ENCODE measurements around the gene TNFAIP1.
"Not testable (repeated sequence)": the region's sequence is repeated elsewhere in the genome, so short reads cannot be mapped to it uniquely, and the experiment has no call there.

The TNFAIP1 gene

DNA sequence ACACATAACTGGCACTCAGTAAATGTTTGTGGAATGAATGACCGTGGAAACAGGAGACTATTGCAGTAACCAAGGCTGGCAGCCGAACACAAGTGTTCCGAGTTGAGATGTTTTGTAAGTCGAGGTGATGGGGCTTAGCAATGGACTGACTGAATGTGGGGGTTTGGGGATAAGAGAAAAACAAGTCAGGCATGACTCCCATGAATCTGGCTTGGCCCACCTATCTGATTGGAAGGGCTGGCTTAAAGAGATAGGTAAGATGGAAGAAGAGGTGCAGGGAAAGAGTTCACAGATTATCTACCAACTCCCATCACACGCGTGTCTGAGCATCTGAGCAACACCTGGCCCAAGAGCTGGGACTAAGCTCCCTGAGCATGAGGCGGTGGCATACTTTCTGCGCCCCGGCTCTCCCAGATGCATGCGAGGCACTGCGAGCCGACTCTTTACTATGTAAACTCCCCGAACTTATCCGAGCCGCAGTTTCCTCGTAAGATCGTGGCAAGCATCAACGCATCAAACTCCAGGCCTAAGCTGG is 828 bp upstream of the TNFAIP1 start:
- H3K4me1 ChIP-seq (ENCODE audit: control insufficient read depth in 5 of 5, insufficient read depth in 5 of 5, low read length in 5 of 5): peaks cover 18 to 55% (median 37%) of the 10 kb centered on the region in 5 donors

DNA sequence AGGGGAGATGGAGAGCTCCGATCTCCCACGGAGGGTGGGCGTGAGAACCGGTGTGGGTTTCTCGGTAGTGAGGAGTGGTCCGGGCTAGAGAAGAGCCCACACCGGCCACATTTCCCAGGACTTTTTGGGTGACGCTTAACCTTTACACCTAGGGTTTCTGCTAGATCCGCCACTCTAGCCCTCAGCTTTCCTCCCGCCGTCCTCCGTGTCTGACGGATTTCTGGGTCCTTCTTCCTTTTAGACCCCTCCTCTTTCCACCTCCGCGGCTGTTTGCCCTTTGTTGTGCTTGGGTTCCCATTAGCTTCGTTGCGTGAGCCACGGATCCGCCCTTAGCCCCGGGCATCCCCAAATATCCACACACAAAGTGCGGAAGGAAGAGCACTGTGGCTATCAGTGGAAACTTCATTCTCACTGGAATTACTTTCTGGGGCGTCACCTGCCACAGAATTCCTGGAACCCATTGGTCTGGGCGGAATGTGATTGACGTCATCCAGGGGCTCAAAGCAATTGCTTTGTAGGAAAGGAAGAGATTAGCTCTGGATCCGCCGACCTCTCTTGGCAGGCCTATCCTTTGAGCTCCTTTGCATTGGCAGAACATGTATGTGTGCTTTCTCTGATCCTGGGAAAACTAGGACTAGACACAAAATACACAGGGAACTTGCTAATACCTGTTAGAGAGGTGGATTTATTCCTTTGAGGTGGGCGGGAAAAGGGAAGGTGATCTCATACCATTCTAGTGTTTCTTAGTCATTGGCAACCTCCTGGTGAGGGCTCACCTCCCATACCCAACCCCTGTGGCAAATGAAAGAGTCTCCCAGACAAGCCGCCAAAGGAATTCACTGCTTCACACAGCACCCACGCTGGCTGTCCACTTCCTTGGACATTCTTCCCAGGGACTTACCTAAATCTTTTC is 654 bp downstream of the TNFAIP1 start:
- peak overlapping the region; percentile 89 to 96 (median 94) for H3K9ac ChIP-seq (ENCODE audit: low read length in 5 of 5)
- H3K4me3 ChIP-seq (ENCODE audit: low read depth in 1 of 5, low read length in 5 of 5): peak overlapping the region; percentile 90 to 95 (median 94)
- peaks cover 0 to 30% (median 29%) of the 10 kb centered on the region in 5 donors for H3K36me3 ChIP-seq (ENCODE audit: control insufficient read depth in 5 of 5, insufficient read depth in 5 of 5, low read length in 5 of 5)
- peak overlapping the region; percentile 93 for H3K27ac ChIP-seq (ENCODE audit: low read depth, low read length)
- no peaks in the 10 kb centered on the region for H3K9me3 ChIP-seq (ENCODE audit: control insufficient read depth in 5 of 5, low read length in 5 of 5)
- peaks cover 18 to 55% (median 37%) of the 10 kb centered on the region in 5 donors for H3K4me1 ChIP-seq (ENCODE audit: control insufficient read depth in 5 of 5, insufficient read depth in 5 of 5, low read length in 5 of 5)
- no peaks in the 10 kb centered on the region for H3K27me3 ChIP-seq (ENCODE audit: control insufficient read depth in 5 of 5, insufficient read depth in 4 of 5, low read length in 5 of 5)

More for the DNA sequence above, 828 bp upstream of the TNFAIP1 start:
- H3K4me3 ChIP-seq (ENCODE audit: low read depth in 1 of 5, low read length in 5 of 5): peak overlapping the region; percentile 91 to 95 (median 93)
- no peaks in the 10 kb centered on the region for H3K9me3 ChIP-seq (ENCODE audit: control insufficient read depth in 5 of 5, low read length in 5 of 5)
- peaks cover 0 to 28% (median 25%) of the 10 kb centered on the region in 5 donors for H3K36me3 ChIP-seq (ENCODE audit: control insufficient read depth in 5 of 5, insufficient read depth in 5 of 5, low read length in 5 of 5)
- peak overlapping the region in 4 of 5 donors; percentile 78 to 90 (median 86) for H3K9ac ChIP-seq (ENCODE audit: low read length in 5 of 5)
- H3K27ac ChIP-seq (ENCODE audit: low read depth, low read length): peak overlapping the region; percentile 93
- no peaks in the 10 kb centered on the region for H3K27me3 ChIP-seq (ENCODE audit: control insufficient read depth in 5 of 5, insufficient read depth in 4 of 5, low read length in 5 of 5)

DNA sequence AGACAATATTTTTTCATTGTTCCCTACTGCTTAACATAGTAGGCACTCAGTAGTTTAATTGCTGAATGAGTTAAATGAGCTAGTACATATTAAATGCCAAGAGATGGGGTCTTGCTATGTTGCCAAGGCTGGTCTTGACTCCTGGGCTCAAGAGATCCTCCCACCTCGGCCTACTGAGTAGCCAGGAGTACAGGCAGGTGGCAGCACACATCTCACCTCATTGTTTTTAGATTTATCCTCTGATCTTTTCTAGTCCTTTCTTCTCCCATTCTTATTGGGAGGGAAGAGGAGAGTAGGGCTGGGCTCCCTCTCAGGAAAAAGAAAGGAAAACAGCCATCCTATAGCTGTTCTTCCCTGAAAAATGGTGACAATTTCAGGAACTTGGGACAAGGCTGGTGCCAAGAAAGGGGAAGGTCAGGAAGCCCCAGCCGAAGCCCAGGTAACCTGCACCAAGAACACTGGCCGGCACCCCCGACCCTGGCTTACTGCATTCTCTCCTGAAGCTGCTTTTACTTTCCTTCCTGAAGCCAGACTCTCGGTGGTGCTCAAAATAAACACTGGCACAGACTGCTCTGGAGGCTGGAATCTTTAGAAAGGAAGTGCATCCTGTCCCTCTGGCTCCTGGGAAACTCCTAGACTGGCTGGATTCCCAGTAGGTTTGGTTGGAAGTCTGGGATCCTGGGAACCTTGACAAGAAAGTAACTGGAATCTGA is 2.7 kb downstream of the TNFAIP1 start:
- Histone ChIP-seq H3K4me1 (ENCODE audit: control insufficient read depth in 5 of 5, insufficient read depth in 5 of 5, low read length in 5 of 5) (peaks cover 18 to 52% (median 37%) of the 10 kb centered on the region in 5 donors), H3K4me3 (ENCODE audit: low read depth in 1 of 5, low read length in 5 of 5) (peak overlapping the region in 3 of 5 donors; percentile 28 to 40 (median 37)), H3K36me3 (ENCODE audit: control insufficient read depth in 5 of 5, insufficient read depth in 5 of 5, low read length in 5 of 5) (peaks cover 0 to 41% (median 39%) of the 10 kb centered on the region in 5 donors), H3K9ac (ENCODE audit: low read length in 5 of 5) (peak overlapping the region in 3 of 5 donors; percentile 9 to 70 (median 29)), H3K9me3 (ENCODE audit: control insufficient read depth in 5 of 5, low read length in 5 of 5) (no peaks in the 10 kb centered on the region), H3K27me3 (ENCODE audit: control insufficient read depth in 5 of 5, insufficient read depth in 4 of 5, low read length in 5 of 5) (no peaks in the 10 kb centered on the region), H3K27ac (ENCODE audit: low read depth, low read length) (peak overlapping the region; percentile 93)

DNA sequence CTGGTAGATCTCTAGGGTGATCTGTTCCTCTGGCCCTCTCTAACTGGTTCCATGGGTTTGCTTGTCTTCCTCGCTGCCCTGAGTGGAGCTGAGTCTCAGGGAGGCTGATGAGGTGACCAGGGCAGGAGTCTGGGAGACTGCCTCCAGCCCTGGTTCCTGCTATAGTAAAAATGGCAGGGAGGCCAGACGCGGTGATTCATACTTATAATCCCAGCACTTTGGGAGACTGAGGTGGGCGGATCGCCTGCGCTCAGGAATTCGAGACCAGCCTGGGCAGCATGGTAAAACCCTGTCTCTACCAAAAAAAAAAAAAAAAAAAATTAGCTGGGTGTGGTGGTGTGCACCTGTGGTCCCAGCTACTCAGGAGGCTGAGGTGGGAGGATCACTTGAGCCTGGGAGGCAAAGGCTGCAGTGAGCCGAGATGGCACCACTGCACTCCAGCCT is 3.2 kb downstream of the TNFAIP1 start:
- Histone ChIP-seq H3K4me1 (ENCODE audit: control insufficient read depth in 5 of 5, insufficient read depth in 5 of 5, low read length in 5 of 5) (peaks cover 18 to 54% (median 31%) of the 10 kb centered on the region in 5 donors), H3K27ac (ENCODE audit: low read depth, low read length) (peak overlapping the region; percentile 93), H3K4me3 (ENCODE audit: low read depth in 1 of 5, low read length in 5 of 5) (peak overlapping the region in 1 of 5 donors; percentile 40), H3K36me3 (ENCODE audit: control insufficient read depth in 5 of 5, insufficient read depth in 5 of 5, low read length in 5 of 5) (peaks cover 0 to 46% (median 45%) of the 10 kb centered on the region in 5 donors), H3K9ac (ENCODE audit: low read length in 5 of 5) (peak overlapping the region in 3 of 5 donors; percentile 9 to 70 (median 29))
- H3K9me3 ChIP-seq (ENCODE audit: control insufficient read depth in 5 of 5, low read length in 5 of 5); H3K27me3 ChIP-seq (ENCODE audit: control insufficient read depth in 5 of 5, insufficient read depth in 4 of 5, low read length in 5 of 5): not testable (repeated sequence)

DNA sequence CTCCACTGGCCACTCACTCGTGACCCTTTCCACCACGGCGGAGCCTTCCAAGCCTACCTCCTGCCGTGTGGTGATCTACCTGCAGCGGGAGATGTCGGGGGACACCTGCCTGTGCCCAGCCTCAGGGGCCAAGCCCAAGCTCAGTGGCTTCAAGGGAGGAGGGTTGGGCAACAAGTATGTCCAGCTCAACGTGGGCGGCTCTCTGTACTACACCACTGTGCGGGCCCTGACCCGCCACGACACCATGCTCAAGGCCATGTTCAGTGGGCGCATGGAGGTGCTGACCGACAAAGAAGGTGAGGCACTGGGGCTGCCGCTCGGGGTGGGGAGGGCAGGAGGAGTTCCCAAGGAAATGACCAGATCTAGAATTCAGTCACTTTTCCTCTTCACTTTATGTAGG is 3.9 kb downstream of the TNFAIP1 start:
- Histone ChIP-seq H3K9ac (ENCODE audit: low read length in 5 of 5) (no peak overlapping the region), H3K4me1 (ENCODE audit: control insufficient read depth in 5 of 5, insufficient read depth in 5 of 5, low read length in 5 of 5) (peaks cover 15 to 51% (median 25%) of the 10 kb centered on the region in 5 donors), H3K27ac (ENCODE audit: low read depth, low read length) (no peak overlapping the region), H3K27me3 (ENCODE audit: control insufficient read depth in 5 of 5, insufficient read depth in 4 of 5, low read length in 5 of 5) (no peaks in the 10 kb centered on the region), H3K36me3 (ENCODE audit: control insufficient read depth in 5 of 5, insufficient read depth in 5 of 5, low read length in 5 of 5) (peaks cover 0 to 53% (median 51%) of the 10 kb centered on the region in 5 donors), H3K4me3 (ENCODE audit: low read depth in 1 of 5, low read length in 5 of 5) (no peak overlapping the region), H3K9me3 (ENCODE audit: control insufficient read depth in 5 of 5, low read length in 5 of 5) (no peaks in the 10 kb centered on the region)

DNA sequence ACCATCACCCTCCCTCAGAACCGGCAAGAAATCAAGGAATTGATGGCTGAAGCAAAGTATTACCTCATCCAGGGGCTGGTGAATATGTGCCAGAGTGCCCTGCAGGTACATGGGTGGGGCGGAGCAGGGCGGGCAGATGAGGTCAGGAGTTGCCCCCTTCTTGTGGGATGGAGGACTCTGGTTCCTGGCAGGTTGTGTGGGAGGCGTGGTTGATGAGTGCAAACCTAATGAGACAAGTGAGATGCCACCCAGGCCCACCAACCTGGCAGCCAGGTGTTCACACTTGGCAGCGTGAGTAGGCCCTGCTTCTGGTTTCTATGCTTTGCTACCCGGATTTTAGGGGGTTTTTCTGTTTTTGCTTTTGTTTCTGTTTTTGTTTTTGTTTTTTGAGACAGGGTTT is 4.8 kb downstream of the TNFAIP1 start:
- peaks cover 0 to 62% (median 59%) of the 10 kb centered on the region in 5 donors for H3K36me3 ChIP-seq (ENCODE audit: control insufficient read depth in 5 of 5, insufficient read depth in 5 of 5, low read length in 5 of 5)
- no peaks in the 10 kb centered on the region for H3K27me3 ChIP-seq (ENCODE audit: control insufficient read depth in 5 of 5, insufficient read depth in 4 of 5, low read length in 5 of 5)
- no peaks in the 10 kb centered on the region for H3K9me3 ChIP-seq (ENCODE audit: control insufficient read depth in 5 of 5, low read length in 5 of 5)
- H3K4me1 ChIP-seq (ENCODE audit: control insufficient read depth in 5 of 5, insufficient read depth in 5 of 5, low read length in 5 of 5): peaks cover 10 to 53% (median 22%) of the 10 kb centered on the region in 5 donors
- H3K9ac ChIP-seq (ENCODE audit: low read length in 5 of 5): no peak overlapping the region
- no peak overlapping the region for H3K27ac ChIP-seq (ENCODE audit: low read depth, low read length)
- no peak overlapping the region for H3K4me3 ChIP-seq (ENCODE audit: low read depth in 1 of 5, low read length in 5 of 5)

DNA sequence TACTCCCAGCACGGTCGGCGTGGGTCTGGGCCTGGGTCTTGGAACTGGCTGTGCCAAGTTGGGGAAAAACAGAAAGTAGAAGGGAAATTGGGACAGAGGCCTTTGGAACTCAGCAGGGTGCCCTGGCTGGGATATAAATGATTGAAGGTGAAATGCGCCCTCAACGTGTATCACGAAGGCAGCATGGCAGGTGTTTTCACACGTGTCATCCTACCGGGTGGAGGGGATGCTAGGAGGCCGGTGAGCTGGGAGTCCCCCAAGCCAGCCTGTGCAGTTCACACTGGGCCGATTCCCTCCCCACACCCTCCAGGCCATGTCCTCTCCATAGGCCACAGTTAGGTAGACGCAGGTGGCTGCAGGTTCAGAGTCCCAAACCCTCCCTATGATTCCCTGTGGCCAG is 6.0 kb downstream of the TNFAIP1 start:
- Histone ChIP-seq H3K9ac (ENCODE audit: low read length in 5 of 5) (no peak overlapping the region), H3K27me3 (ENCODE audit: control insufficient read depth in 5 of 5, insufficient read depth in 4 of 5, low read length in 5 of 5) (no peaks in the 10 kb centered on the region), H3K9me3 (ENCODE audit: control insufficient read depth in 5 of 5, low read length in 5 of 5) (no peaks in the 10 kb centered on the region), H3K36me3 (ENCODE audit: control insufficient read depth in 5 of 5, insufficient read depth in 5 of 5, low read length in 5 of 5) (peaks cover 0 to 73% (median 69%) of the 10 kb centered on the region in 5 donors), H3K4me3 (ENCODE audit: low read depth in 1 of 5, low read length in 5 of 5) (no peak overlapping the region), H3K4me1 (ENCODE audit: control insufficient read depth in 5 of 5, insufficient read depth in 5 of 5, low read length in 5 of 5) (peaks cover 7 to 47% (median 17%) of the 10 kb centered on the region in 5 donors), H3K27ac (ENCODE audit: low read depth, low read length) (no peak overlapping the region)

DNA sequence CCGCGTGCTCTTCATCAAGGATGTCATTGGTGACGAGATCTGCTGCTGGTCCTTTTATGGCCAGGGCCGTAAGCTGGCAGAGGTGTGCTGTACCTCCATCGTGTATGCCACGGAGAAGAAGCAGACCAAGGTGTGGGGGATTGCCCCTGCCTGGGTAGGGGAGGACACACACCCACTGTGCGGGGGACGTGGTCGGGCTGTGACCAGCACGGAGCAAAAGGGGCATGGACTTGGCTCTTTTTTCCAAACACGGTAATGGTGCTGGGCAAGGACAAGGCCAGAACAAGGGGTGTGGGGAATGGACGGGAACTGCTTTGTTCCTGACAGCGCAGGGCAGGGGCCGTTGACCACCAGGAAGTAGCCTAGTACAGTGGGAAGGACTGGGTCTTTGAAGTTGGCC is 6.8 kb downstream of the TNFAIP1 start:
- H3K36me3 ChIP-seq (ENCODE audit: control insufficient read depth in 5 of 5, insufficient read depth in 5 of 5, low read length in 5 of 5): peaks cover 0 to 81% (median 76%) of the 10 kb centered on the region in 5 donors
- no peaks in the 10 kb centered on the region for H3K9me3 ChIP-seq (ENCODE audit: control insufficient read depth in 5 of 5, low read length in 5 of 5)
- H3K4me3 ChIP-seq (ENCODE audit: low read depth in 1 of 5, low read length in 5 of 5): no peak overlapping the region
- no peaks in the 10 kb centered on the region for H3K27me3 ChIP-seq (ENCODE audit: control insufficient read depth in 5 of 5, insufficient read depth in 4 of 5, low read length in 5 of 5)
- peaks cover 2 to 44% (median 10%) of the 10 kb centered on the region in 5 donors for H3K4me1 ChIP-seq (ENCODE audit: control insufficient read depth in 5 of 5, insufficient read depth in 5 of 5, low read length in 5 of 5)
- no peak overlapping the region for H3K27ac ChIP-seq (ENCODE audit: low read depth, low read length)
- no peak overlapping the region for H3K9ac ChIP-seq (ENCODE audit: low read length in 5 of 5)

DNA sequence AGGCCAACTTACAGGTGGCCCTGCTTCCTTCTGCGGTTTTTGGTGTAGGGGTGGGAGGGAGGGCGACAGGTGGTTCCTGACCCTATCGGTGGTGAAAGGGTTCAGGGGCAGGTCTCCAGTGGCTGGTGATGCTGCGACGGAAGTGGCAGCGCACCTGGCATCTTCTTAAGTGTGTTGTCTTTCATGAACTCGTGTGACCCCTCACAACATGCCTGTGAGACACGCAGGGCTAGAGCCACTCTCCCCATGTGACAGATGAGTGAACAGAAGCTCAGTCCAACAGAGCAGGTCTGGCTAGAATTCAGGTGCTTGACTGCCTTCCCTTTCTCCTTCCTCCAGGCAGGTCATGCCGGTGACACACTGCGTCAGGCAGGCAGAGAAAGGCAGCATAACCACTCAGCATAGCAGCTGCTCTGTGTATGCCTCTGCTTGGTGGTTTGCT is 8.0 kb downstream of the TNFAIP1 start:
- no peaks in the 10 kb centered on the region for H3K9me3 ChIP-seq (ENCODE audit: control insufficient read depth in 5 of 5, low read length in 5 of 5)
- peaks cover 0 to 36% (median 7%) of the 10 kb centered on the region in 5 donors for H3K4me1 ChIP-seq (ENCODE audit: control insufficient read depth in 5 of 5, insufficient read depth in 5 of 5, low read length in 5 of 5)
- no peaks in the 10 kb centered on the region for H3K27me3 ChIP-seq (ENCODE audit: control insufficient read depth in 5 of 5, insufficient read depth in 4 of 5, low read length in 5 of 5)
- H3K9ac ChIP-seq (ENCODE audit: low read length in 5 of 5): no peak overlapping the region
- H3K27ac ChIP-seq (ENCODE audit: low read depth, low read length): no peak overlapping the region
- H3K36me3 ChIP-seq (ENCODE audit: control insufficient read depth in 5 of 5, insufficient read depth in 5 of 5, low read length in 5 of 5): peaks cover 0 to 93% (median 88%) of the 10 kb centered on the region in 5 donors
- H3K4me3 ChIP-seq (ENCODE audit: low read depth in 1 of 5, low read length in 5 of 5): no peak overlapping the region
